GM21367 (cell line): ENCODE measurements around the gene TTYH3.
"Not testable (repeated sequence)": the region's sequence is repeated elsewhere in the genome, so short reads cannot be mapped to it uniquely, and the experiment has no call there.

Experiments used
- ATAC-seq: cut with Tn5 transposase; IDR thresholded peaks from one replicate; pipeline ENCODE4 v1.9.1; 2021; ENCODE audit not compliant: unreplicated experiment

TTYH3 gene, protein sequence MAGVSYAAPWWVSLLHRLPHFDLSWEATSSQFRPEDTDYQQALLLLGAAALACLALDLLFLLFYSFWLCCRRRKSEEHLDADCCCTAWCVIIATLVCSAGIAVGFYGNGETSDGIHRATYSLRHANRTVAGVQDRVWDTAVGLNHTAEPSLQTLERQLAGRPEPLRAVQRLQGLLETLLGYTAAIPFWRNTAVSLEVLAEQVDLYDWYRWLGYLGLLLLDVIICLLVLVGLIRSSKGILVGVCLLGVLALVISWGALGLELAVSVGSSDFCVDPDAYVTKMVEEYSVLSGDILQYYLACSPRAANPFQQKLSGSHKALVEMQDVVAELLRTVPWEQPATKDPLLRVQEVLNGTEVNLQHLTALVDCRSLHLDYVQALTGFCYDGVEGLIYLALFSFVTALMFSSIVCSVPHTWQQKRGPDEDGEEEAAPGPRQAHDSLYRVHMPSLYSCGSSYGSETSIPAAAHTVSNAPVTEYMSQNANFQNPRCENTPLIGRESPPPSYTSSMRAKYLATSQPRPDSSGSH

DNA sequence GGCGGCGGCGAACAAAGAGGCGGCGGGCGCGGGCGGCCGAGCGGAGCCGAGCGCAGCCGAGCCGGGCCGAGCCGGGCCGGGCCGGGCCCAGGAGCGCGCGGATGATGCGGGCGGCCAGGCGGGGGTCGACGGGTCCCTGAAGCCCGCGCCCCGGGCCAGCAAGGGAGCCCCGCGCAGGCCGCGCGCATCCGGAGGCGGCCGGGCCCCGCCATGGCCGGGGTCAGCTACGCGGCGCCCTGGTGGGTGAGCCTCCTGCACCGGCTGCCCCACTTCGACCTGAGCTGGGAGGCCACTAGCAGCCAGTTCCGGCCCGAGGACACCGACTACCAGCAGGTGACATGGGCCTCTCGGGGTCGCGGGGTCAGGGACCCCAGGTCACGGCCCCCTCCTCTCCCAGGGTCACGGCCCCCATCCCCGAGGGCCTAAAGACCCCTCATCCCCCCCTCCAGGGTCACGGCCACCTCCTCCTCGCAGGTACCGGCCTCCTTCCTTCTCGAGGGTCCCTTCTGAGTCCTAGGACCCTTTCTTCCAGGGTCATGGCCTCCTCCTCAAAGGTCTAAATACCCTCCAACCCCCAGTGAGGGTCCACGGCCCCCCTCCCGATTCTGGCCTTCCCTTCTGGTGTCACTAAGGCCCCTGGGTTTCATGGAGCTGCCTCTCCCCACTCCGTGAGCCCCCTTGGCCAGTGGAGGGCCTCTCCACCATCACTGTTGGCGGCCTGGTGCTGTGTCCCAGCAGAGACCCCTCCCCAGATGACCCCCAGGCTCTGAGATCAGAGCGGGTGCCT, at the start of gene TTYH3:
Gene TTYH3 (plus strand): TSS at position 41 of the 787 bp plus-strand sequence. CDS start 170 bp downstream, at position 211.
- peak; percentile 27 for ATAC-seq

DNA sequence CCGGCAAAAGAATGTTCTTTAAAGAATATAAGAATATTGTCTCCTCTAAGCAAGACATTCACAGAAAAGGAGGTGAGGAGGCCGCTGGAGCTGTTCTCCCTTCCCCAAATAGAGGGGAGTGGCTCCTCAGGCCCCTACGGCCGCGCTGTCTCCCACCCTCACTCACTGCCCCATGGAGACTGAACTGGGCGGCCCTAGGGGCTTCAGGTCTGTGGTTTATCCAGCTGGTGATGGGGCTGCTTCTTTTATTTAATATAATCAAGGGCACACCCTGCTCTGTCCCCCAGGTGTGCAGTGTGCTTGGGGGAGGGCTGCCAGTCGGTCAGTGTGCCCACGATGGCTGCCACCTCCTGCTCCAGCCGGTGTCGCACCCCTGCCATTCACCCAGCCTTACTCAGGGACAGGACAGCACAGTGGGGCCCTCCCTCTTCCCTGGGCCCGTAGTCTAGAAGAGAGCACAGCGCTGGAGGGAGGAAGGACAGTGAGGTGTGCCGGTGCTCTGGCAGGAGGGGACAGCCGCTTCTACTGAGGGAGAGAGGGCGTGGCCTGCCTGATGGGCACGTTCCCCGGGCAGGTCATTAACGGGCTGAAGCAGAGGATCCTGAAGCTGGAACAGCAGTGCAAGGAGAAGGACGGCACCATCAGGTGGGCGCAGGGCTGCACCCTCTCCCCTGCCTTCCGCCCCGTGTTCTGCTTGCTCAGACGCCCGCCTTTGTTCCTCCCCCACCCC, 49.6 kb upstream of the TTYH3 start:
- ATAC-seq = no peak

DNA sequence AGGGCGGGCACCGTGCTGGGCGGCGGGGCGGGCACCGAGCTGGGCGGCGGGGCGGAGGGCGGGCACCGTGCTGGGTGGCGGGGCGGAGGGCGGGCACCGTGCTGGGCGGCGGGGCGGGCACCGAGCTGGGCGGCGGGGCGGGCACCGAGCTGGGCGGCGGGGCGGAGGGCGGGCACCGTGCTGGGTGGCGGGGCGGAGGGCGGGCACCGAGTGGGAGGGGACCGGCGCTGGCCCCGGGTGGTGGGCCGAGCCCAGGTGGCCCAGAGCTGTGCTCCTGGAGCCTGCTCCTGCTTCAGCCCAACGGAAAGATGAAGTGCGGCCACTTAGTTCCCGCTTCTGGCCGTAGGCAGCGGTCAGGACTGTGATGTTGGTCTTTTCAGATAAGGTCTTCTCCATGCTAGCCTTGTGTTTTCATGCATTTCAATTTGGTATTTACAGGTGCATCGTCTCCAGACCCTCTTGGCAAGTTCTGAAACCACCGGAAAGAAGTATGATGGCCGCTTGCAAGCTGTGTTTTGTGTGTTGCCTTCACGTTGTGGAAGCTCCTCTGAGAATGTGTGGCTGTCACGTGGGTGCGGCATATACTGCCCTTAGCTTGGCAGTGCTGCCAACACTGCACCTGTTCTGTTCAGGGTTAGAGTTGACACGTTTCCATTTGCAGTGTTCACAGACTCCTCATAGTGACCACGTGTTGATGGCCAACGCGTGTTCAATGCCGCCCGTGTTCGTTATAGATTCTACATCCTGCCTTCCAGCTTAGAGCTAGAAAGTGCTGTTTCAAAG, 47.8 kb upstream of the TTYH3 start:
- no peak for ATAC-seq

DNA sequence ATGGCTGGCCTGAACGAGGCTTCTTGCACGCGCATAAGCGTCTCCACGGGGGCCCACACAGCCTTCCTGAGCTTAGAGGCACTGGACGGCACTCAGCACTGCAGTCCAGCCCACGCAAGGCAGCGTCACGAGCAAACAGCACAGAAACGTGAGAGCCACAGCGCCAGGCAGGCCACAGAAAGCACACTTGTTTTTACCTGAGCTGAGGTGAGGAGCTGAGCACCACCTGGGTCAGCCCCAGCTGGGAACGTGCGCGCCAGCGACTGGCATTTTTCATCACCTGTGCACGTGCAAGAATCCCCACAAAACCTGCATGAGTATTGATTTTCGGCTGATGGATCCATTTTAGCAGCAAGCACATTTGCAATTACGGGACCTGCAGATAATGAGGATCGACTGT, 46.3 kb upstream of the TTYH3 start:
- ATAC-seq = no peak

GRCh38 chr7:2586326-2587020, 45.3 kb upstream of the TTYH3 start:
- no peak for ATAC-seq

GRCh38 chr7:2587134-2587533, 44.7 kb upstream of the TTYH3 start:
- no peak for ATAC-seq

- no peak for ATAC-seq
Measured at GRCh38 chr7:2587778-2588177, 44.0 kb upstream of the TTYH3 start.

DNA sequence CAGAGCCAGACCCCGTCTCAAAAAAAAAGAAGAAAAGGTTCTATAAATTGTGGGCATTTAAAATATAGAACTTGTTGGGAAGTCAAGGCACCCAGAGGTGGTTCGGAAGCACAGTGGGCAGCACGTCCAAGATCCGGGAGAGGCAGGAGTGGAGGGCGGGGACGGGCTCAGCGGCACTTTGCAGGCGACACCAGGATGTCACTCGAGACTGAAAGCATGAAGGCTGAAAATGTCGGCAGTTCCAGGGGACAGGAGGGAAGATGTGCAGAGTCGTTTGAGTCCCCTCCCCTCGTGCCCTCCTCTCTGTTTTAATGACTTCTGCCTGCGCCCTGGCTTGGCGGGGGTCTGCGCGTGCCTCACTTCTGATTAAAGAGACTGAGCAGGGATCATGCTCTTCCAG, 42.4 kb upstream of the TTYH3 start:
- ATAC-seq = no peak

GRCh38 chr7:2589941-2590340, 41.8 kb upstream of the TTYH3 start:
- ATAC-seq = not testable (repeated sequence)

DNA sequence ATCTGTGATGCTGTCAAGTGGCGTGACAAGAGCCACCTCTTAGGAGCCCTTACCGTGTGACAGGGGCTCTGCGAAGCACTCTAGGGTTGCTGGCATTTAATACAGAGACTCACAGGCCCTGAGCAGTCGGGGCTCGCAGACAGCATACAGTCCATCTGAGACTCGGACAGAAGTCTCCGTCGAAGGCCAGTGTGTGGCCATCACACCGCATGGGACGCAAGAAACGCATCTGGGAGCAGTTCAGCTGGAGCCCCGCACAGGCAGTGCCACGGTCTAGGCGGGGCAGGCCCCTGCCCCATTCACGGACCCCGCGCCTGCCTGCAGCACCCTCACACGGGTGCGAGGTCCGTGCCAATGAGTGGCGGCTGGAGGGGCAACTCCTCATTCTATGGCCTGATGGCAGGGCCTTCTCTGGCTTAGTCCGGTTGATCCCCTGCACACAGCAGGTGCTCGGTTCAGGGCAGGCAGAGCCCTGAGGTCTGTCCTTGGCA, 39.4 kb upstream of the TTYH3 start:
- no peak for ATAC-seq

GRCh38 chr7:2593036-2593727, 38.6 kb upstream of the TTYH3 start:
- no peak for ATAC-seq

DNA sequence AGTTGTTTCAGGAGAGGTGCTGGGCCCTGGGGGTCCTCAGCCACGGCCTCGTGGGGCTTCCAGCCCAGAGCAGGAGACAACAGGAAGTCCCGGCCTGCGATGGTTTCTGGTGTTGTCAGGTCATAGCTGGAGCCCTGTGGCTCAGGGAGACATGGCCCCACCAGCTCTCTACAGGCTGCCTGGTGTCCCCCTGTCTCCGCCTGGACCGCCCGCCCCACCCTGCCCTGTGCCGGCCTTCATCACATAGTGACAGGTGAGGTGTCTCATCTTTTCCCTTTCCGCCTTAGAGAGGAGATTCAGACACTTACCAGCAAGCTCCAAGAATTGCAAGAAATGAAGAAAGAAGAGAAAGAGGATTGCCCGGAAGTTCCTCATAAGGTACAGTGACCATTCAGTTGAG, 37.2 kb upstream of the TTYH3 start:
- no peak for ATAC-seq

GRCh38 chr7:2595258-2595860, 36.4 kb upstream of the TTYH3 start:
- ATAC-seq = no peak

- no peak for ATAC-seq
Measured at GRCh38 chr7:2596464-2597272, 35.1 kb upstream of the TTYH3 start.

DNA sequence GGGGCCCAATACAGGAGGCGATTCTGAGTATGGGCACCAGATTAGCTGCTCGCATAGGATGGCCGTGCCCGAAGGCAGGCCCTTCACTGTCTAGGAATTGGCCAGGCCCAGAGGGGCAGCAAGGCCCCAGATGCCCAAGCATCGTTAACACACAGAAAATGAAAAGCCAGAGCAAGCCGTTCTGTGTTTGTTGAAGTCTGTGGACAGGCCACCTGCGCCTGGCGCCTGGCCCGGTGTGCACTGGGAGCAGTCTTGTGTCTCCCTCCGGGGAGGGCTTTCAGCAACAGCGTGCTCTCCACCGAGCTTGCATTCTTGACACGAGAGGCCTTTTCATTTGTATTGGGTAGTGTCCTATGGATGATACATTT, 34.5 kb upstream of the TTYH3 start:
- no peak for ATAC-seq

- ATAC-seq = no peak
Measured at GRCh38 chr7:2598154-2598823, 33.5 kb upstream of the TTYH3 start.

GRCh38 chr7:2601065-2601464, 30.7 kb upstream of the TTYH3 start:
- ATAC-seq = no peak
